ENCODE results near the gene HSF5.
"Not testable (repeated sequence)": the region's sequence is repeated elsewhere in the genome, so short reads cannot be mapped to it uniquely, and the experiment has no call there.

The HSF5 gene

DNA sequence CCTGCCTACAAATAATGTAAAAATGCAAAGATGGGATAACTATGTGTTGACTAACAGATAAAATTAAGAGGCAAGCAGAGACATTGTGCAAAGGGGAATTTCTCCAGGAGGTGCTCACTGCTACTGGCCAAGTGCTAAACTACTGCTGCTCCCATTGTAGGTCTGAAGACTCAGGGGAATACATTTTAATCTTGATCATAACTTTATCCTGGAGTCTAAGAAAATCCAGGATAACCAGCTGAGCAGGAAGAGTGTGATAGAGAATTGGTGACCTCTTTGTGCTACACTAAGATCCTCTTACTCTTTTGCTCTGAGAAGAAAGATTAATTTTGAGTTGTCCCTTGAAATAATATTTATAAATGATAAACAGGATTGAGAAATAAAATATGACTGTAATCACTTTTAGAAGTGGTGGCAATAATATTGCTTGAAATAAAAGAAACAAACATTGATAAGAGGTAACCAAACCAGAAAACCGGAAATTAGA lies 76.8 kb downstream of the HSF5 start:
- DNase-seq = no peak

DNA sequence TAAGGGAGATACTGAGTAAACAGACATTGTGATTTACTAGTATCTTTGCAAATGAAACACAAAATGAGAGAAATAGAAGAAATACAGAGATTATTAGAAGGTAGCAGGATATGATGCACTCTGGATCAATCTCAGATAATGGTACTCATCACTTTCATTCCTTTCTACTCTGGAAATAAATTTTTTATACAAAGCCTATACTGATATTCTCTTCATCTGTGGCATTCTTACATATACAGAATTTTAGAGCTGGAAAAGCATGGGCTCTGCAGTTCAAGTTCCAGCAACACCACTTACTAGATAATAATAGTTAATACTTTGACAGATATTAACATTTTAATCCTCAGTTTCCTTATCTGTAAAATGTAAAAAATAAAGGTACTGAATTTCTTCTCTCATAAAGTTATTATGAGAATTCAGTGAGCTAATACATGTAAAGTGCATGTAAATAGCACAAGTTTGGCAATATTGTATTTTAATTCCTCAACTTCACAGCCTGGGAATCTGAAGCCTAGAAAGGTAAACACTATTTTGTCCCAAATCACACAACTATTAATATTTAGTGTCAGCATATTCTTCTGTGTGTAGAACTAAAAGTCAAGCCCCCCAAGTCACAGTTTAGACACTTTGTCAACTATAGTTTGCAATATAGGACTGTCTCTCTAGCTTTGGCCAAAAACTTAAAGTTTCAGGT lies 77.3 kb downstream of the HSF5 start:
- DNase-seq = no peak

DNA sequence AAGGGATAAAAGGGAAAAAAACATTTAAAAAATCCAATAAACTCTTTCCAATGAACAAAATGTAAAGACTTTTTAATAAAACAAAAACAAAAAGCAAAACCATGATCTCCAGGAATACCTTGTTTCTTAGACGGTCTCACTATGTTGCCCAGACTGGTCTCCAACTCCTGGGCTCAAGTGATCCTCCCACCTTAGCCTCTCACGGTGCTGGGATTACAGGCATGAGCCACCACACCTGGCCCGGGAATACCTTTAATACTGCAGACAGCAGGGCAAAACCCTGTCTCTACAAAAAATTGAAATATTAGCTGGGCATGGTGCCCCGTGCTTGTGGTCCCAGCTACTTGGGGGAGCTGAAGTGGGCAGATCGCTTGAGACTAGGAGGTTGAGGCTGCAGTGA lies 78.8 kb downstream of the HSF5 start:
- no peak for DNase-seq

DNA sequence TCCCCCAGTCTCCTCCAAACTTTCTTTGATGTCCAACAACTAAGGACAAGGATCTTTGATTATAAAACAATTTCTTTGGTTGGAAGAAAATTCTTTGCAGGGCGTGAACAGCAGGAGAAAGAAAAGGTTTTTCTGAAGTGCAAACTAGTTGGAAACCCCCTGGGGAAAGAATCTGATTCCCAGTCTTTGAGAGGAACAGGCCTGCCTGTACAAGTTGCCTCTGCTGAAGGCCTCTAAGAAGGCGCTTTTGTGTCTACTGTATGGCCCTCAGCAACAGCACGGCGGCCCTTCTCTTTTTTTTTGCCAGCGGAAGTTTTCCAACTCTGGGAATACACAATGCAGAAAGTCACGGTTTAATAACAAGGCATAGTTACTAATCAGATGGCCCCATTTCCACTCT lies 84.9 kb downstream of the HSF5 start:
- DNase-seq = no peak

DNA sequence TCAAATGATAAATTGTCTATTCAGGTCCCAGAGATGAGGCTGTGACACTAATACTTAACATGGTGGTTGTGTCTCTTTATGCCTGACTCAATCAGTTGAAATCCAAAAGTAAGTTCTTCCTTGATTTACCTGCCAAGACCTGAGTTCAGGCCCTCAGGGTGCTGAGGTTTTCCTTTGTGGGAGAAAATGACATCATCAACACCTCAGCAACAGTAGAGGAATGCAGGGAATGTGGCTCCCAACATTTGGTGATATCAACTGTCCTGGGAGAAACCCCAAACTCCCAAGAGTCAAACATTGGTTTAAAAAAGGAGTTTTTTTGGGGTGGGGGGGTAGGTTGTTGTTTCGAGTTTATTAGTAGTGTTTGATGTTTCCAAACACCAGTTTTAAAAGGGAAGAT lies 85.5 kb downstream of the HSF5 start:
- DNase-seq = no peak

DNA sequence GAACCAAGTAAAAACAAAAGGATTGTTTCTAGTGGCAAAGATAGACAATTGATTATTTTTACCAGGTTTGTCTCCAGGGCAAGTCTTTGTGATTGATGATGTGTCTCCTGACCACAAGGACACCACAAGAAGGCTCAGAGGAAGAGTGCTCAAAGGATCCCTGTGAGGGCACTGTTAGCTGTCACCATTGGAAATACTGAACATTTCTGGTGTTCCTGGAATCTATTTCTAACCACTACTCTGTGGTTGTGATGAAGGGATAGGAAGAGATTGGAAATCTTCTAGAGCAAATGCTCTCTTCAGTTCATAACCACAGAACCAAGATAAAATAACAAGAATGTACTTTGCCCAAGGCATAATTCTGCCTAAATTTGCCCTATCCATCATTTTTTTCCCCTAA lies 86.2 kb downstream of the HSF5 start:
- no peak for DNase-seq

DNA sequence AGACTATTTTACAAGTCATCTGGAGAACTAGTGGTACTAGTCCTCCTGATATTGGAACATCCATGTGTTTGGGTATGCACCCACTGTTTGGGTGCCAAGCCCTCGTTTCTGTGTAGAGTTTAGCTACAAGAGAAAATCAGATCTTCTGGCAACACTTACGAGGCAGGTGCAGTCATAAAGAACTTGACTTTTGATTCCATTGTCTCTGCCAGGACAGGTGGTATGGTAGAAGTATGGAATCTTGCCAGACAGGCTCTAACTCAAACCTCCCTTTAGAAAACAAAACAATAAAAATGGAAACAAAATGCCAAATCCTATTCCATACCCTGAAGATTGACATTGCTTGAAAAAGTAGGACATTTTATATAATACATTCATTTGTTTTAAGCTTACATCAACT lies 86.9 kb downstream of the HSF5 start:
- no peak for DNase-seq

DNA sequence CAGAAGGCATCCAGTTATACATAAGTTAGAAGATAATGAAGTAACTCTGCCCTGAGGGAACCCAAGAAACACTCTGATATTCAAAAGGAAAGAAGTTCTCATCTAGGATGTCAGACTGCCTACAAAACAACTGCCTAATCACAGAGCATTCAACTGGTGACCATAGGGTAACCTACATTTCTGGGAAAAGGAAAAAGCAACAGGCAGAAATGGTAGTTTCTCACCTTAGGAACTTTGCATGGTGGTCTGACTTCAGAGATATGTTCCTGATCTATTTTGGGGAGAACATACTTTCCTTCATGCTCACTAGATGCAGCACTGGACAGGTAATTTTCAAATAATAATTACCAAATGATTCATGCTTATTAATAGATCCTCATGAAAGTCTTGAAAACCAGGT lies 87.4 kb downstream of the HSF5 start:
- DNase-seq = no peak

DNA sequence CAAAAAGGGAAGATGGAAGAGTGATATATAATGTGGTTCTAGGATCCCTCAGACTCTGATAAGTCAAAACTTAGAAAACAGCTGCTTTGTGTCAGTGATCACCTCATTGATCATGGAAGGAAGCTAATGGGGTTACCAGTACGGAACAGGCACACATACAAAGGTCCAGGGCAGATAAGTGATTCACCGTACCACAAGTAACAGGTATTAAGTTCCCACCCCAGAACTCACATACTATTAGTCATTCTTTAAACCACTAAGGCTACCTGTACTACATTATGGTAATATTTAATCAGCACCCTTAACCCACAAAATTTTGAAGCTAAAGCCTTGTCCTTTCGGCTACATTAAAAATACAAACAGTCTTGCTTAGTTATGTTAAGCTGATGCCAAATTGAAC lies 88.2 kb downstream of the HSF5 start:
- no peak for DNase-seq

DNA sequence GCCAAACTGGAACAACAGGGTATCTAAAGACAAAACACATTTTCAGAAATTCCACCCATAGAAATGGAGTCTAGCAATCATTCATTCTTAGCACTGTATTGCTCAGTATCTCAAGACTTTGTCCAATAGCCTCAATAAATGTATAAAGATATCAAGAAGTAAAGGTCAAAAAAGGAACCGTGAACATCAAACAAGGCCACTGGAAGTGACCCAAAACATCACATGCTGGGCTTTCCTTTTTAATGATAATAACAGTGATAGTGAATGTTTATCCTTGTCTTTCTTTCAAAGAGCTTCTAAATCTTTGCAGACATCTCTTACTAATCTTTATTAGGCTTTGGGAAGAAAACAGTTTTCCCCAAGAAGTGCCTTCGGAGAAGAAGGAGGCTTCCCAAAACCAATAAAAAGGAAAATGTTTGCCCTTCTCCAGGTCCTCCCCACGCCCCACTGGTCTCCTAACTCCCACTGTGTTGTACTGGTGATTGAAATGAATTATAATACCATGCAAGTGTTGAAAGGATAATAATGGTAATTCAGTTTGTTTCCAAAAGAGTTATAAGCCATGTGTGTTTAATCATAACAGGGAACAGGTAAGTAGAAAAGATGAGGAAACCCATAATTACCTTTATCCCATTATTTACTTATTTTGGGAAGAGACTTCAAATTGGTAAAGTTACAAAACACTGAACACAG lies 89.5 kb downstream of the HSF5 start:
- no peak for DNase-seq

DNA sequence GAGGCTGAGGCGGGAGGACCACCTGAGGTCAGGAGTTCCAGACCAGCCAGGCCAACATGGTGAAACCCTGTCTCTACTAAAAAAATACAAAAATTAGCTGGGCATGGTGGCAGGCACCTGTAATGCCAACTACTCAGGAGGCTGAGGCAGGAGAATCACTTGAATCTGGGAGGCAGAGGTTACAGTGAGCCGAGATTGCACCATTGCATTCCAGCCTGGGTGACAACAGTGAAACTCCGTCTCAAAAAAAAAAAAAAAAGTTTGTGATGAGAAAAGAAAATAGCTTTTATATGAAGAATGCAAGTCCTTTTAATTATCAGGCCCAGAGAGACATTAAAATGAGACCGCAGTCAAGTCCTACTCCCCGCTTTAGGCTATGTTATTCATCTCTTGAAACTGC lies 90.8 kb downstream of the HSF5 start:
- not testable (repeated sequence) for DNase-seq

DNA sequence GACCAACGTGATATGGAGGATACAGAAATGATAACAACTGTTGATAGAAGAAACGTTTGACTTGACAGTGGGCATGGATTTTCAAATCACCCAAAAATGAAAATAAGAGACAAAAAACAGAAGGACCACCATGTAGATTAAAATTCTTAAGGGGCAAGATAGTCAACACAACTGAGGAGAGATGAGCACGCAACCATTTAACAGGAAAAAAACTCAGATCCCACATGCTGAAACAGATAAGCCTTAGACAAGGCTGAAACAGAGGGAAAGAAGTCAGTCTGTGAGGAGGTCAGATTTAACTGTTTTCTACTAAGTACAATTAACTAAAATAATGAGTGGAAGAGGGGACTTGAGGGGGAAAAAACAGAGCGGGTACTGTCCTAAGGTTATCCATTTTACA lies 92.0 kb downstream of the HSF5 start:
- DNase-seq = no peak

DNA sequence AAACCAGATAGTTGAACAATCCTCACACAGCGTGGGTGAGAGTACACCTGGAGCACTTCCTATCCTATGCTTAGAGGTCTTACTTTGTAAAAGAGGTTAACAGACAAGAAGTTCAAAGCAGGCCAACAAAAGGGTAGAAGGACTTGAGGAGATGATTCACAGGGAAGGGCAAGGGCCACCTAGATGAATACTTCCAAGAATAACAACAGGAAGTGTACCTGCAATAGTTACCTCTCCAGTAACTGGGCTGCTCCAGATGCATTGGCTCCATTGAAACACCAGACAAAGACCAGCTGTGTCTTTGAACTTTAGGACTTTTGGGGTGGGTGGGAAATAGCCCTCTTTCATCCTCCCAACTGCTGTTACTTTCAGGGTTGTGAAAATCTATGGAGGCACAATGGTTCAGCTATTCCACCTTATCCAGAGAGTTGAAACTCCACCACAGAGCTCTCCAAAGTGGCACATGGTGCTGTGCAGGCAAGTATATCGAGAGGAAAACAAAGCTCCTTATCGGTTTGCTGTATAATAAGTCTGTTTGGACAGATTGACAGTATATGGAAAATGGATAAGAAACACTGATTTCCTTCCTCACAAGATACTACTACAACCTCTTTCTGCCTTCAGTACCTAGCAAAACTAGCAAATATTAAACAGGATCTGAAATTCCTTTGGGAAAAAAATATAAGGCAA lies 93.5 kb downstream of the HSF5 start:
- DNase-seq = no peak

DNA sequence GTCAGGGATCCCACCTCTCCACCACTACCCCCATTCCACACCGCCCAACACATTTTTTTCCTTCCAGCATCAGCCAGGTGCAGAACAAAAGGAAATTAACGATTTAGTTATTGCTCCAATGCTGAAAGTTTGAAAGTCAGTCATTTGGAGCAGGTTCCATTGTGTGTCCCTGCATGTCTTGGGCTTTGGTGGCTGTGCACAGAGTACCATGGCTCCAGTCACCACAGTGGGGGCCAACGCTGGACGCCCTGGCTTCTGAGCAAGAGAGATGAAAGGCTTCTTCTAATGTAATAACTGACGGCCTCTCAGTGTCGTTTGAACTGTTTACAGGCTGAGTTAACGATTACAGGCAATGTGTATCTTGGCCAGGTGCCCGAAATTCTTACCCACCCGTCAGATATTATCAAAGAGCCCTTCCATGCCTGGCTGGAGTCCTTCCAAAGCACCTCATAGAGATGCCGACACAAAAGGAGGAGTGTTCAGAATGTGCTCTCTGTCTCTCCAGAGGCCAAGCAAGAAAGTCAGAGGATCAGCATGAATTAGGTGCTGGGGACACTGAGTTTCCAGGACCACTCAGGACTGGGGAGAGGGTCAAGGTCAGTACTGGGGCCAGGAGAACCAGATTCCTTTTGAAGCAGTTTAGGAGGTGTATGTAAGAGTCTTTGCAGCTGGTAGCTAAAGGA lies 96.8 kb downstream of the HSF5 start:
- DNase-seq = no peak

DNA sequence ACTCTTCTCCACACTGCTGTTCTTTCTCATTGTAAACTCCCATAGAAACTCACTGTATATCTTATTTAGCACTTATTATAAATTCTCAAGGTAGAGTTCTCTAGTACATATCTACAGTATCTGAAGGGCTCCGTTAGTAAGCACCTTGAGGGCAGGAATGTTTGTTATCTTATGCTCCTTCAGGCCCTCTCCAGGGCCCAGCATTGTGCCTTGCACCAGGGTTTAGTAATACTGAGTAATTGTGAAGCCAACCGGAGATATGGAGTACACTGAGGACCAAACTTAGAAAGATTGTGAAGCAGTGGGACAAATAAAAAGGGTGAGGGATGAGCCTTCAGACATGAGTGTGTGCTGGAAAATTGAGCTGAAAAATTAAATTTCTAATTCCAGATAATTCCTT lies 97.3 kb downstream of the HSF5 start:
- DNase-seq = no peak

DNA sequence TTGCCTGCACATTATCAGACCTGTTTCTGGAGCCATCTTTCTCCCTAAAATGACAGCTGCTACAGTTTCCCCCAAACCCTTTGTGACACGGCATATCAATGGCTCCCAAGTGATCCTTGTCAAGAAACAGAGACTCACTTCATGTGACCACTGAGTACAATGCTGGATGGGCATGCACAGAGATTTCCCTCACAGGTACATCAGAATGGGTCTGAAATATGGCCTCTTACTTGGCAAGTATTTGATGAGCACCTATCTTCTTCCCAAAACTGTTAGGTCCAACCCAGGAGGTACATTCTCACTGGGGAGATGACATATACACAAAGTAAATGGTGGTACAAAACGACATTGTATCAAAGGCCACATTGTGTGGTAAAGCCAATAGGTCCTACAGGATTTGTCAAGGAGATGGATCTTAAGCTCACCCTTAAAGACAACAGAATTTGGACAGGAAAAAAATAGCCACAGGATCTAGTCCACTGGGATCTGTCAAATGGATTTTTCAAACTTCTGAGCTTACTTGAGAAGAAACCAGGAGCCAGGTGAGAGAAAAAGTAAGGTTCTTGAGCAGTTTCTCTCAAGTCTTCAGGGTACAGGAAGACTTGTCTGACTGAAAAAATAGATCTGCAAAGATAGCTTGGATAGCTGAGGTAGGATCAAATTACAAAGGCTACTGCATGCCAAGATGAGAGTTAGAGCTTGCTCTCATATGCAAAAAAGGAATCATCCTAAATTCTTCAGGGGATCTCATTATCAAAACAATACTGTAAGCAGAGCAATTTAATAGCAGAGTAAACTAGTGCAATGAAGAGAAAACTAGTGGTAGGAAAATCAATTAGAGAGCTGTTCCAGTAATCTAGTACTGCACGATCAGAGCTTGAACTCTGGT lies 99.7 kb downstream of the HSF5 start:
- no peak for DNase-seq

DNA sequence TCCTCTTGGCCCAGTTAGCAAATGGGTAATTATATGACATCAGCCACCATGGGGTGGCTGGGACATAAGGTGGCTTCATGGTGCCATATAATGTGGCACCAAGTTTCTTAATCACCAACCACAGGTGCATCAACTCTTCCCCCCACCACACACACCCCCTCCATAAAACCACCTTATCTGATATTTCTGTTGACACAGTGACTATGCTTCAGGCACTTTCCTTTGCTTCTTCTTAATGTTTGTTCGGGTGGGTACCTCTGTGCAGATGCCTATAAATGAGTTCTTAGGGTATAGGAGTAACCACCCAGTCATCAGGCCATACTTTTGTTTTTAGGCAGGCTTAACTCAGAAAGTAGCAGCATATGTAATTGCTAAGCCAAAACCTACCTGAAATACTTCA lies 100.4 kb downstream of the HSF5 start:
- DNase-seq = no peak

DNA sequence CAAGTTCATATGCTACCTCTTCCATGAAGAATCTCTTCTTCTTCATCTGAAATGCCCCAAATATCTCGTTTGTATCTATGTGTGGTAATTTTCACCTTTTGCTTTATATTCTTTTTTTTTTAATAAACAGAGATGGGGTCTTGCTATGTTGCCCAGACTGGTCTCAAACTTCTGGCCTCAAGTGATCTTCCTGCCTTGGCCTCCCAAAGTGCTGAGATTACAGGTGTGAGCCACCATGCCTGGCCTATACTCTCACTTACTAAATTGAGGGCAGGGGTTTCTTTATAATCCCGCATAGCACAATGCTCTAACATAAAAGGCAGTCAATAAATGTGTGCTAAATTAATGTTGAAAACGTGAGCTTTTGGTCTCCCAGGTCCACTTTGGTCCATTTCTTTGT lies 101.5 kb downstream of the HSF5 start:
- no peak for DNase-seq

DNA sequence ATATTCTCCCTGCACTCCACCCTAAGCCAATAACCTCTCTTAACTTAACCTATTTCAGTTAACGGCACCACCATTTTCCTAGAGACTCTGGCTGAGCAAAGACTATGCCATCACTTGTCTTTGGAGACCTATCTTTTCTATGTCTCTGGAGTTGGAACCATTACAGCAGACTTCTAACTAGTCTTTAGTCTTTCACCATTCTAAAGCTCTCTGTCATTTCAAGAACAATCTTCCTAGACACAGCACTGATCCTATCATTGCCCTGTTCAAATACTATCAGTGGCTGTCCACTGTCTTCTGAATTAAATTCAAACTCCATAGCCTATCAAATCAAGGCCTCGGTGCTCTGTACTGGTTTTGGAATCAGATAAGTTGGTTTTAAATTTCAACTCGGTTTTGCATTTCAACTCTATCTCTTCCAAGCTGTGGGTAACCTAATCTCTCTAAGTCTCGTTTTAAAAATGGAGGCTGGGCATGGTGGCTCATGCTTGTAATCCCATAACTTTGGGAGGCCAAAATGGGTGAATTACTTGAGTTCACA lies 102.8 kb downstream of the HSF5 start:
- DNase-seq = no peak

DNA sequence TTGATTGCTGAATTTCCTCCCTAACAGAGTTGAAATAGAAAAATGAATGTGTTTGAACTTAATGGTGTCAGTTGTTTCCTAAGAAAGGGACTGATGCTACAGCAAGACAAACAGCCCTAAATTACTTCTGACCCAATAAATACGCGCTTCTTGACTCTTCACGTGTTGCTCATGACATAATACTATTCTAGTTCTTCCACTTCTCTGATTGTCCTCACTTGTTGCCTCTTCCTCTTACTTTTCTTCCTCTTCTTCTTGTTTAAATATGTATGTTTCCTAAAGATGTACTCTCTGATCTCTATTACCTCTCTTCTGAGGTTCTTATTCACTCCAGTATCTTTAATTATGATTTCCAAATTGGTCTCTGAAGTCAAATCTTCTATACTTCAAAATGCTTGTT lies 103.3 kb downstream of the HSF5 start:
- no peak for DNase-seq

DNA sequence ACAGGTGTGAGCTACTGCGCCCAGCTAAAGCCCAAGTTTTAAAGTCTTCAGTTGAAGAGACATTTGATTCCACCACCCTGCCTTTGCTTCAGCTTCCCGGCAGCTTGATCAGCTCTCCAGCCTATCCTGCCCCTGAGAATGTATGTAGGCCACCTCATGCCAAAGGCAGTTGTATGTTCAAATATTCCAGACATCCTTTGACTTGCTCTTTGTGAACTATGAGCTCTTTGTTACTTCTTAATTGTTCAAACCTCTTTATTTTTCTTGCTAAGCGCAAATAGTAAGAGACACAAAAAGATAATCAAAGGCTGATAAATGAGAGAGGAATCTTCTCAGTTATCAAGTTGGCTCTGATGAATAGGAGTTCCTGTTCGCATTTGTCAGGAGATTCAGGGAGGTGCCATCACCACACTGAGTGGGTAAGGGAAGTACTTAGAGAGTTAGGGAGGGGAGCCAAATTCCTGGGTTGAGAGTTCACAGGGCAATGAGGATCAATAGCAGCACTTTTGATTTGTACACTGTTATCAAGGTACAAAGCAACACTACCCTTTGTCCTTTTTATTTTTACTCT lies 104.2 kb downstream of the HSF5 start:
- DNase-seq = no peak

DNA sequence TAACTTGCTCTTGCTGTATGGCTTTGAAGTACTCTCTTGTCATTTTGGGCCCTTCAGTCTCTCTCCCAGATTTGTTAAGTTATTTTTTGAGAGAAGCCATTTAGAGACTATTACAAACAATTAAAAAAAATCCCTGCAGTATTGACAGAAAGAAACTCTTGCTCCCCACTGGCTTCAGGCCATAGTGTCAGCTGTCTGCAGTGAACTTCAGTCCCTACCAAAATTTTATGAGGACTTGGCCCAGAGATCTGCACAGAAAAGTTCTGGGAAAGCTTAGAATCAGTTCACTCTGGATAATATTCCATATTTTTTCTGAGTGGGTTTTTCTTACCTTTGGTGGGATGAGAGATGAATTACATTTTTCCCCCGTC lies 105.4 kb downstream of the HSF5 start:
- no peak for DNase-seq
